HCT116 (cell line): Measurements from ENCODE around the gene ARRB2. TPM values are rescaled to one million over a fixed set of nuclear protein-coding genes. Genes with fewer than 3 reads are reported as not detected.

Experiments used
- ATAC-seq: fragments of 200-7000 bp; cut with Tn5 transposase; 2 replicates; pipeline ENCODE4 v1.9.1; 2020; ENCODE audit warnings: mild to moderate bottlenecking, moderate library complexity
- BruUV-seq: library from RNA; stranded (reverse); fragments of 400-500 nt; replicated peaks from 2 replicates; lab custom pipeline; 2021; lab: Mats Ljungman, UMichigan
- CTCF ChIA-PET: fragments of 300-600 bp; sonication (Branson Sonifier 250); formaldehyde crosslinking; loops from one replicate; lab custom pipeline; 2021; ENCODE audit warnings: antibody characterized with exemption; lab: Charles Lee
- POLR2A ChIA-PET: fragments of 300-600, 350-600 bp; sonication (Branson Sonifier 250); formaldehyde crosslinking; loops from one replicate; lab custom pipeline; 2021; ENCODE audit warnings: antibody characterized with exemption; lab: Charles Lee
- RAD21 ChIA-PET, 2 experiments: fragments of 300-600 bp; sonication (Branson Sonifier 250); formaldehyde crosslinking; loops; one replicate each; lab custom pipeline; 2023; ENCODE audit warnings: low total read pairs in 2 of 2; ENCODE audit not compliant: uncharacterized antibody in 2 of 2, unreplicated experiment in 2 of 2, low non-redundant PET in 1 of 2; lab: Charles Lee
- DNase-seq: peaks from one replicate; pipeline ENCODE4 v3.0.0-alpha.2; 2010; ENCODE audit warnings: low read depth, low spot score
- H2AFZ ChIP-seq: fragments of 200-600 bp; shearing (Covaris generic), sonication (generic); 2 replicates; pipeline ENCODE4 v1.6.1; 2017; ENCODE audit warnings: low read depth, mixed run types, mixed read lengths, antibody characterized with exemption, low read length; ENCODE audit not compliant: poor library complexity, severe bottlenecking
- H3K27ac ChIP-seq: 2 replicates; pipeline ENCODE4 v1.5.1; 2012; ENCODE audit warnings: low read depth, low read length
- H3K27me3 ChIP-seq: fragments of 200-600 bp; sonication (generic); 2 replicates; pipeline ENCODE4 v1.6.1; 2016; ENCODE audit warnings: mixed run types, low read length, mixed read lengths; ENCODE audit not compliant: insufficient read depth
- H3K36me3 ChIP-seq, 2 experiments: fragments of 200-500 bp in 1 of 2; fragments of 200-600 bp in 1 of 2; sonication (Bioruptor generic) in 1 of 2; sonication (generic) in 1 of 2; 2 replicates each; pipeline versions ENCODE4 v1.5.1 to v1.6.1; 2014 to 2016; ENCODE audit warnings: low read length in 2 of 2, inconsistent platforms in 1 of 2, mixed read lengths in 1 of 2, mixed run types in 1 of 2; ENCODE audit not compliant: insufficient read depth in 2 of 2, control insufficient read depth in 1 of 2
- H3K4me1 ChIP-seq, 2 experiments: fragments of 200-600 bp in 1 of 2; sonication (generic) in 1 of 2; 2 replicates each; pipeline versions ENCODE4 v1.5.1 to v1.6.1; 2012 to 2017; ENCODE audit warnings: low read length in 2 of 2, inconsistent platforms in 1 of 2, mild to moderate bottlenecking in 1 of 2, mixed read lengths in 1 of 2, mixed run types in 1 of 2, moderate library complexity in 1 of 2; ENCODE audit not compliant: insufficient read depth in 2 of 2, control insufficient read depth in 1 of 2
- H3K4me2 ChIP-seq: fragments of 200-600 bp; sonication (generic); 2 replicates; pipeline ENCODE4 v1.6.1; 2017; ENCODE audit warnings: mixed run types, low read length, mixed read lengths
- H3K4me3 ChIP-seq, 2 experiments: fragments of 200-600 bp in 1 of 2; sonication (generic) in 1 of 2; replicated peaks in 1 of 2; 2 replicates each; pipeline ENCODE4 v1.5.1; 2011 to 2016; ENCODE audit warnings: low read length in 2 of 2, control low read depth in 1 of 2, low read depth in 1 of 2, mild to moderate bottlenecking in 1 of 2, mixed read lengths in 1 of 2, mixed run types in 1 of 2
- H3K79me2 ChIP-seq: fragments of 200-600 bp; sonication (generic); 2 replicates; pipeline ENCODE4 v1.6.1; 2017; ENCODE audit warnings: mild to moderate bottlenecking, mixed run types, low read length, moderate library complexity, mixed read lengths; ENCODE audit not compliant: insufficient read depth
- H3K9ac ChIP-seq: fragments of 200-600 bp; sonication (generic); 2 replicates; pipeline ENCODE4 v1.6.1; 2016; ENCODE audit warnings: low read length, mixed read lengths
- H3K9me2 ChIP-seq: fragments of 200-600 bp; sonication (generic), shearing (Covaris generic); 2 replicates; pipeline ENCODE4 v1.6.1; 2017; ENCODE audit warnings: mixed run types, mild to moderate bottlenecking, moderate library complexity; ENCODE audit not compliant: insufficient read depth
- H3K9me3 ChIP-seq, 2 experiments: fragments of 200-500 bp in 1 of 2; fragments of 200-600 bp in 1 of 2; sonication (Bioruptor generic) in 1 of 2; sonication (generic) in 1 of 2; 2 replicates each; pipeline ENCODE4 v1.6.1; 2014 to 2017; ENCODE audit warnings: low read length in 2 of 2, mixed read lengths in 2 of 2, inconsistent platforms in 1 of 2, low read depth in 1 of 2, mild to moderate bottlenecking in 1 of 2, mixed run types in 1 of 2, moderate library complexity in 1 of 2; ENCODE audit not compliant: control insufficient read depth in 1 of 2, insufficient read depth in 1 of 2
- H4K20me1 ChIP-seq: fragments of 200-600 bp; sonication (generic), shearing (Covaris generic); 2 replicates; pipeline ENCODE4 v1.6.1; 2017; ENCODE audit warnings: mixed run types, mild to moderate bottlenecking, moderate library complexity; ENCODE audit not compliant: insufficient read depth
- CEBPB ChIP-seq: IDR thresholded peaks from 2 replicates; pipeline ENCODE4 v1.6.1; 2012; ENCODE audit warnings: low read depth
- ELF1 ChIP-seq: IDR thresholded peaks from 2 replicates; pipeline ENCODE4 v1.6.1; 2012; ENCODE audit warnings: low read depth, borderline replicate concordance
- FOSL1 ChIP-seq: IDR thresholded peaks from 2 replicates; pipeline ENCODE4 v1.6.1; 2012; ENCODE audit warnings: low read depth
- RAD21 ChIP-seq: IDR thresholded peaks from 2 replicates; pipeline ENCODE4 v1.6.1; 2012; ENCODE audit warnings: low read depth, mild to moderate bottlenecking
- SIN3A ChIP-seq: IDR thresholded peaks from 2 replicates; pipeline ENCODE4 v1.6.1; 2012; ENCODE audit warnings: low read depth
- SP1 ChIP-seq: IDR thresholded peaks from 2 replicates; pipeline ENCODE4 v1.6.1; 2012; ENCODE audit warnings: low read depth
- ZNF274 ChIP-seq: fragments of 200-500 bp; sonication (Bioruptor generic); IDR thresholded peaks from 2 replicates; pipeline ENCODE4 v1.6.1; 2014; ENCODE audit warnings: mild to moderate bottlenecking, low read depth, low read length, inconsistent platforms
- intact Hi-C: fragments of 100-400 bp; cut with micrococcal nuclease; formaldehyde crosslinking; loops from 2 replicates; pipeline ENCODE4 v1.10.0; 2022
- total RNA-seq: library from RNA; stranded (reverse); gene quantifications from one replicate; pipeline ENCODE4 v1.2.1, GENCODE V29; 2021; ENCODE audit not compliant: unreplicated experiment
- TF ChIP-seq, protein P1 (sequence below), 3 experiments: fragments of 200-600 bp in 1 of 3; sonication (generic) in 1 of 3; IDR thresholded peaks in 2 of 3; conservative IDR thresholded peaks in 1 of 3; 2 replicates each; pipeline ENCODE4 v1.5.1; 2012 to 2017; ENCODE audit warnings: low read depth in 2 of 3, low read length in 2 of 3, antibody characterized with exemption in 1 of 3, borderline replicate concordance in 1 of 3, control low read depth in 1 of 3, mild to moderate bottlenecking in 1 of 3, mixed read lengths in 1 of 3, mixed run types in 1 of 3, moderate library complexity in 1 of 3; ENCODE audit not compliant: insufficient read depth in 1 of 3

ARRB2 gene
- total RNA-seq, 1 experiment from 2014 or later: 70.8 TPM

DNA sequence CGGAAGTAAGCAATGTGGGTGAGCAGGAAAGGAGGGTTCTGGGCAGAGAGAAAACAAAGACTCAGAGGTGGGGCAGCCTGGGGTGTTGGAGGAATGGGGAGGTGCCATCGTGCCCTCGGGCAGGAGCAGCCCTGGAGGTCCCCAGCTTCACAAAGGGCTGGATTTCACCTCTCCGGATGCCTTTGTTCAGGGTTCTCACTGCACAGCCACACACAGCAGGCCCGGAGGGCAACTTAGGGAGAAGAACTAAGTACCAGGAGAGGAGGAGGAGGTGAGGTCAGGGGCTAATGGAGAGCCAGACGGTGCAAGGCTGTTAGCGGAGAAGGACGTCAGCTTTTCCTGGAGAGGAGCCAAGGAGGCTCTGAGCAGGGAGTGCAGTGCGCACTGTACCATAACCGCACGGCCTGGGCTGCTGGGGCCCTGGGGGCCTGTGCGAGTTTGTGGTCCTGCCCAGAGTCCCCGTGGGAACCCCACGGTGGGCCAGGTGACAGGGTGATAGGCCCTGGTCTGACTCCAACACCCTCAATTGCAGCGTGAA, 9.3 kb downstream of the ARRB2 start:
- ATAC-seq (no peak), DNase-seq (no peak)
- Histone ChIP-seq H3K9me3 (no peaks in the 10 kb centered on the region), H4K20me1 (no peaks in the 10 kb centered on the region), H3K9ac (no peak overlapping the region), H3K4me2 (no peak overlapping the region), H3K27me3 (no peaks in the 10 kb centered on the region), H3K4me3 (no peak overlapping the region), H2AFZ (no peak overlapping the region), H3K4me1 (peaks cover 16 to 17% of the 10 kb centered on the region in 2 experiments), H3K36me3 (peaks cover 14 to 16% of the 10 kb centered on the region in 2 experiments; a peak in 2 of 4 replicates), H3K9me2 (no peaks in the 10 kb centered on the region), H3K27ac (no peak overlapping the region), H3K79me2 (no peaks in the 10 kb centered on the region)
- ChIA-PET CTCF (no interaction called here), POLR2A (no interaction called here), RAD21 (no interaction called here)
- BruUV-seq: no TSS peak
- no peak for TF ChIP-seq FOSL1
- TF ChIP-seq SP1: no peak
- no peak for TF ChIP-seq ZNF274
- intact Hi-C loops: no loop called here

DNA sequence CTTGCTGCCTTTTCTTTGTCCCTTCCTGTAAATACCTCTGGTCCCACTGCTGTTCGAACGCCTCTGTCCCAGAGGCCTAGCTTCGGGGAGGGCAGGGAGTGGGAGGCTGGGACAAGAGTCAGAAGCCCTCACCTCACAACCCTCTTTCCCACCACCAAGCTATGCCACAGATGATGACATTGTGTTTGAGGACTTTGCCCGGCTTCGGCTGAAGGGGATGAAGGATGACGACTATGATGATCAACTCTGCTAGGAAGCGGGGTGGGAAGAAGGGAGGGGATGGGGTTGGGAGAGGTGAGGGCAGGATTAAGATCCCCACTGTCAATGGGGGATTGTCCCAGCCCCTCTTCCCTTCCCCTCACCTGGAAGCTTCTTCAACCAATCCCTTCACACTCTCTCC, 10.4 kb downstream of the ARRB2 start:
- TF ChIP-seq ELF1 (no peak), SIN3A (no peak), CEBPB (no peak), RAD21 (no peak)
- TF ChIP-seq, protein P1, sequence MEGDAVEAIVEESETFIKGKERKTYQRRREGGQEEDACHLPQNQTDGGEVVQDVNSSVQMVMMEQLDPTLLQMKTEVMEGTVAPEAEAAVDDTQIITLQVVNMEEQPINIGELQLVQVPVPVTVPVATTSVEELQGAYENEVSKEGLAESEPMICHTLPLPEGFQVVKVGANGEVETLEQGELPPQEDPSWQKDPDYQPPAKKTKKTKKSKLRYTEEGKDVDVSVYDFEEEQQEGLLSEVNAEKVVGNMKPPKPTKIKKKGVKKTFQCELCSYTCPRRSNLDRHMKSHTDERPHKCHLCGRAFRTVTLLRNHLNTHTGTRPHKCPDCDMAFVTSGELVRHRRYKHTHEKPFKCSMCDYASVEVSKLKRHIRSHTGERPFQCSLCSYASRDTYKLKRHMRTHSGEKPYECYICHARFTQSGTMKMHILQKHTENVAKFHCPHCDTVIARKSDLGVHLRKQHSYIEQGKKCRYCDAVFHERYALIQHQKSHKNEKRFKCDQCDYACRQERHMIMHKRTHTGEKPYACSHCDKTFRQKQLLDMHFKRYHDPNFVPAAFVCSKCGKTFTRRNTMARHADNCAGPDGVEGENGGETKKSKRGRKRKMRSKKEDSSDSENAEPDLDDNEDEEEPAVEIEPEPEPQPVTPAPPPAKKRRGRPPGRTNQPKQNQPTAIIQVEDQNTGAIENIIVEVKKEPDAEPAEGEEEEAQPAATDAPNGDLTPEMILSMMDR (IDR thresholded peaks at IDR 0.05 in 2 of 3, conservative IDR thresholded peaks at IDR 0.05 in 1 of 3; ENCODE audit: borderline replicate concordance in 1 of 3, insufficient read depth in 1 of 3, low read depth in 2 of 3, low read length in 2 of 3): no peak
- ATAC-seq (no peak), DNase-seq (no peak)
- ChIA-PET POLR2A (no interaction called here), CTCF (no interaction called here), RAD21 (no interaction called here)
- Histone ChIP-seq H4K20me1 (no peaks in the 10 kb centered on the region), H3K27ac (no peak overlapping the region), H3K9me2 (no peaks in the 10 kb centered on the region), H3K9me3 (no peaks in the 10 kb centered on the region), H3K4me3 (no peak overlapping the region), H3K27me3 (no peaks in the 10 kb centered on the region), H3K9ac (no peak overlapping the region), H2AFZ (no peak overlapping the region), H3K4me2 (peak overlapping the region; percentile 59; the same call in 1 of the 2 replicates), H3K79me2 (no peaks in the 10 kb centered on the region), H3K36me3 (peaks cover 14 to 16% of the 10 kb centered on the region in 2 experiments; a peak in 2 of 4 replicates), H3K4me1 (peaks cover 16 to 17% of the 10 kb centered on the region in 2 experiments)
- intact Hi-C loops: no loop called here
- BruUV-seq: TSS peak; percentile 86
